Small intestine (tissue), 7 donors: ENCODE data around the gene AEBP1. TPM values are rescaled to one million over a fixed set of nuclear protein-coding genes. Genes with fewer than 3 reads are reported as not detected.
A peak's percentile ranks its signal among the peaks of the same experiment; 100 is the strongest.

ENCODE experiments used
- DNase-seq, 2 donors: peaks; one replicate each; pipeline versions ENCODE4 v3.0.0 to v3.0.0-alpha.2; 2013
- FAIRE-seq: peaks from 2 replicates; lab custom pipeline; 2012; peaks lifted over from hg19 to GRCh38; lab: Jason Lieb, UNC
- H3K27ac ChIP-seq, 3 donors: one replicate each; pipeline ENCODE4 v1.5.1; 2013; ENCODE audit warnings: low read length in 2 of 3, mild to moderate bottlenecking in 2 of 3, control low read depth in 1 of 3, inconsistent platforms in 1 of 3, low read depth in 1 of 3, moderate library complexity in 1 of 3
- H3K27me3 ChIP-seq, 3 donors: one replicate each; pipeline ENCODE4 v1.6.1; 2013; ENCODE audit warnings: low read length in 3 of 3, inconsistent platforms in 1 of 3; ENCODE audit not compliant: control insufficient read depth in 3 of 3, insufficient read depth in 3 of 3
- H3K36me3 ChIP-seq, 3 donors: one replicate each; pipeline ENCODE4 v1.6.1; 2013; ENCODE audit warnings: low read length in 3 of 3, inconsistent platforms in 1 of 3, low read depth in 1 of 3, mild to moderate bottlenecking in 1 of 3, moderate library complexity in 1 of 3; ENCODE audit not compliant: control insufficient read depth in 3 of 3, insufficient read depth in 2 of 3
- H3K4me1 ChIP-seq, 3 donors: one replicate each; pipeline ENCODE4 v1.6.1; 2013; ENCODE audit warnings: low read length in 2 of 3, inconsistent platforms in 1 of 3, low read depth in 1 of 3, mild to moderate bottlenecking in 1 of 3, moderate library complexity in 1 of 3; ENCODE audit not compliant: control insufficient read depth in 3 of 3, insufficient read depth in 2 of 3
- H3K4me3 ChIP-seq, 3 donors: one replicate each; pipeline ENCODE4 v1.5.1; 2013; ENCODE audit warnings: low read length in 3 of 3, control low read depth in 1 of 3, inconsistent platforms in 1 of 3, low read depth in 1 of 3, mild to moderate bottlenecking in 1 of 3, moderate library complexity in 1 of 3
- H3K9me3 ChIP-seq, 2 donors: one replicate each; pipeline ENCODE4 v1.6.1; 2013; ENCODE audit warnings: low read depth in 1 of 2, low read length in 1 of 2; ENCODE audit not compliant: control insufficient read depth in 2 of 2, insufficient read depth in 1 of 2
- WGBS, 3 donors: extraction: QIAGEN DNeasy Blood & Tissue Kit; methylation state at CpG; one replicate each; pipeline ENCODE4 v1.1.7; 2013; 5-methylcytosine and 5-hydroxymethylcytosine counted together
- polyA plus RNA-seq, 4 donors: library from polyadenylated mRNA; stranded (reverse) in 3 of 4; unstranded in 1 of 4; fragments of 200-250 nt in 3 of 4; fragments of 120-200 nt in 1 of 4; gene quantifications; one replicate each; pipeline versions ENCODE4 v1.2.1 to v1.2.3, GENCODE V29; 2013
- donor health status: healthy with polysubstance abuse.
- donor health status: control.
- donor health status: control.
- donor health status: Bipolar disorder and iron deficiency.
- donor health status: healthy.

The AEBP1 gene
- polyA plus RNA-seq, 4 donors: 1.3 to 34.8 (median 6.8) TPM

GRCh38 chr7:44097064-44097932, 6.8 kb upstream of the AEBP1 start:
- H3K4me3 ChIP-seq: no peak overlapping the region
- H3K27ac ChIP-seq: no peak overlapping the region

GRCh38 chr7:44098092-44099068, 5.8 kb upstream of the AEBP1 start:
- FAIRE-seq: no peak
- Histone ChIP-seq H3K4me3 (no peak overlapping the region), H3K9me3 (no peaks in the 10 kb centered on the region), H3K27me3 (peaks cover 0 to 5% (median 0%) of the 10 kb centered on the region in 3 donors), H3K27ac (no peak overlapping the region), H3K36me3 (no peaks in the 10 kb centered on the region), H3K4me1 (no peaks in the 10 kb centered on the region)
- WGBS, 3 donors: 77 to 88% (median 86%) methylated on average over 6 of the region's 6 CpGs
- no peak for DNase-seq

More at GRCh38 chr7:44097064-44097932, 6.8 kb upstream of the AEBP1 start:
- no peaks in the 10 kb centered on the region for H3K4me1 ChIP-seq
- no peaks in the 10 kb centered on the region for H3K9me3 ChIP-seq
- FAIRE-seq: no peak
- WGBS, 3 donors: 59 to 74% (median 70%) methylated on average over 9 of the region's 9 CpGs
- no peaks in the 10 kb centered on the region for H3K36me3 ChIP-seq
- no peaks in the 10 kb centered on the region for H3K27me3 ChIP-seq
- no peak for DNase-seq

GRCh38 chr7:44099669-44100068, 4.5 kb upstream of the AEBP1 start:
- H3K4me1 ChIP-seq: no peaks in the 10 kb centered on the region
- no peak overlapping the region for H3K27ac ChIP-seq
- DNase-seq: no peak
- 44 to 60% (median 56%) methylated on average over 4 of the region's 4 CpGs for WGBS, 3 donors
- no peak overlapping the region for H3K4me3 ChIP-seq
- no peaks in the 10 kb centered on the region for H3K36me3 ChIP-seq
- H3K9me3 ChIP-seq: no peaks in the 10 kb centered on the region
- no peak for FAIRE-seq
- peaks cover 0 to 14% (median 0%) of the 10 kb centered on the region in 3 donors for H3K27me3 ChIP-seq

GRCh38 chr7:44100458-44101302, 3.5 kb upstream of the AEBP1 start:
- H3K27me3 ChIP-seq: peaks cover 0 to 24% (median 0%) of the 10 kb centered on the region in 3 donors
- no peak overlapping the region for H3K4me3 ChIP-seq
- peak overlapping the region; percentile 39 to 84 (median 45) for H3K27ac ChIP-seq
- H3K9me3 ChIP-seq: no peaks in the 10 kb centered on the region
- DNase-seq (no peak), FAIRE-seq (no peak)
- whole genome bisulfite sequencing, 3 donors: 58 to 75% (median 70%) methylated on average over 10 of the region's 10 CpGs
- H3K4me1 ChIP-seq: no peaks in the 10 kb centered on the region
- no peaks in the 10 kb centered on the region for H3K36me3 ChIP-seq

GRCh38 chr7:44101303-44101965, 2.7 kb upstream of the AEBP1 start:
- H3K36me3 ChIP-seq: no peaks in the 10 kb centered on the region
- FAIRE-seq (no peak), DNase-seq (no peak)
- no peaks in the 10 kb centered on the region for H3K9me3 ChIP-seq
- H3K27ac ChIP-seq: peak overlapping the region in 2 of 3 donors; percentile 39 to 84
- WGBS, 3 donors: 82 to 87% (median 87%) methylated on average over 3 of the region's 3 CpGs
- no peaks in the 10 kb centered on the region for H3K4me1 ChIP-seq
- H3K4me3 ChIP-seq: no peak overlapping the region
- peaks cover 0 to 32% (median 4%) of the 10 kb centered on the region in 3 donors for H3K27me3 ChIP-seq

GRCh38 chr7:44101966-44102845, 1.9 kb upstream of the AEBP1 start:
- H3K27me3 ChIP-seq: peaks cover 0 to 33% (median 4%) of the 10 kb centered on the region in 3 donors
- no peaks in the 10 kb centered on the region for H3K9me3 ChIP-seq
- H3K27ac ChIP-seq: peak overlapping the region in 1 of 3 donors; percentile 47
- H3K4me1 ChIP-seq: no peaks in the 10 kb centered on the region
- DNase-seq: no peak
- H3K4me3 ChIP-seq: no peak overlapping the region
- FAIRE-seq: no peak
- peaks cover 0 to 3% (median 0%) of the 10 kb centered on the region in 3 donors for H3K36me3 ChIP-seq
- WGBS, 3 donors: 85 to 89% (median 85%) methylated on average over 14 of the region's 14 CpGs
